Panc1 (cell line): ENCODE data around the gene PDS5B. TPM values are rescaled to one million over a fixed set of nuclear protein-coding genes. Genes with fewer than 3 reads are reported as not detected.

Source experiments
- ATAC-seq: fragments of 200-7000 bp; cut with Tn5 transposase; 2 replicates; pipeline ENCODE4 v1.9.1; 2020; ENCODE audit warnings: mild to moderate bottlenecking, moderate library complexity
- BruUV-seq: library from RNA; stranded (reverse); fragments of 400-500 nt; replicated peaks from 2 replicates; lab custom pipeline; 2021; lab: Mats Ljungman, UMichigan
- CTCF ChIA-PET: fragments of 300-600 bp; sonication (Branson Sonifier 250); formaldehyde crosslinking; loops from one replicate; lab custom pipeline; 2022; ENCODE audit warnings: antibody characterized with exemption; lab: Charles Lee
- POLR2A ChIA-PET: fragments of 300-600 bp; sonication (Branson Sonifier 250); formaldehyde crosslinking; loops from one replicate; lab custom pipeline; 2022; ENCODE audit warnings: antibody characterized with exemption; lab: Charles Lee
- DNase-seq: peaks from one replicate; pipeline ENCODE4 v3.0.0-alpha.2; 2010; ENCODE audit warnings: low read depth, low spot score
- H3K27ac ChIP-seq: 2 replicates; pipeline ENCODE4 v1.5.1; 2011; ENCODE audit warnings: mild to moderate bottlenecking, low read length, inconsistent platforms
- H3K27me3 ChIP-seq: fragments of 200-500 bp; sonication (Bioruptor generic); 2 replicates; pipeline ENCODE4 v1.6.0; 2014; ENCODE audit warnings: low read length, inconsistent platforms; ENCODE audit not compliant: control insufficient read depth, insufficient read depth
- H3K36me3 ChIP-seq: fragments of 200-500 bp; sonication (Bioruptor generic); 2 replicates; pipeline ENCODE4 v1.5.1; 2014; ENCODE audit warnings: inconsistent platforms, mild to moderate bottlenecking, low read length, moderate library complexity; ENCODE audit not compliant: control insufficient read depth, insufficient read depth
- H3K4me1 ChIP-seq: 2 replicates; pipeline ENCODE4 v1.5.1; 2011; ENCODE audit warnings: inconsistent platforms, mild to moderate bottlenecking, low read length, moderate library complexity; ENCODE audit not compliant: control insufficient read depth, insufficient read depth
- H3K4me3 ChIP-seq, 2 experiments: 2 replicates each; pipeline ENCODE4 v1.5.1; 2011 to 2012; ENCODE audit warnings: low read depth in 2 of 2, low read length in 2 of 2, mild to moderate bottlenecking in 2 of 2, inconsistent platforms in 1 of 2, moderate library complexity in 1 of 2
- H3K9me3 ChIP-seq: fragments of 200-500 bp; sonication (Bioruptor generic); 2 replicates; pipeline ENCODE4 v1.5.1; 2014; ENCODE audit warnings: low read depth, mild to moderate bottlenecking, inconsistent platforms, low read length, moderate library complexity; ENCODE audit not compliant: control insufficient read depth, insufficient read depth
- CTCF ChIP-seq: fragments of 450-650 bp; IDR thresholded peaks from 2 replicates; pipeline ENCODE4 v1.5.1; 2017; ENCODE audit warnings: mild to moderate bottlenecking
- POLR2AphosphoS5 ChIP-seq: IDR thresholded peaks from 2 replicates; pipeline ENCODE4 v1.6.1; 2012; ENCODE audit warnings: mild to moderate bottlenecking, low read depth, low read length, moderate library complexity
- REST ChIP-seq, 2 experiments: IDR thresholded peaks; 2 replicates each; pipeline ENCODE4 v1.6.1; 2011 to 2012; ENCODE audit warnings: low read depth in 2 of 2, control low read depth in 1 of 2, low read length in 1 of 2, mild to moderate bottlenecking in 1 of 2, moderate library complexity in 1 of 2; ENCODE audit not compliant: insufficient read depth in 1 of 2
- SIN3A ChIP-seq: IDR thresholded peaks from 2 replicates; pipeline ENCODE4 v1.6.1; 2012; ENCODE audit warnings: low read depth, mild to moderate bottlenecking, low read length, moderate library complexity, borderline replicate concordance; ENCODE audit not compliant: insufficient read depth
- TCF7L2 ChIP-seq: IDR thresholded peaks from 2 replicates; pipeline ENCODE4 v1.6.1; 2011; ENCODE audit warnings: mild to moderate bottlenecking, low read depth, low read length, inconsistent platforms
- in situ Hi-C: cut with HindIII; loops from 2 replicates; pipeline ENCODE4 v1.10.0; 2016; ENCODE audit warnings: low sequenced_read_pairs, low pct_unique_long_range_greater_than_20kb
- intact Hi-C: fragments of 100-400 bp; cut with micrococcal nuclease; formaldehyde crosslinking; loops from one replicate; pipeline ENCODE4 v1.10.0; 2022; ENCODE audit not compliant: unreplicated experiment
- total RNA-seq: library from RNA; stranded (reverse); gene quantifications from one replicate; pipeline ENCODE4 v1.2.1, GENCODE V29; 2021; ENCODE audit not compliant: unreplicated experiment

The PDS5B gene
- total RNA-seq, 1 experiment from 2014 or later: 33.9 TPM

GRCh38 chr13:32609428-32609827 lies 23.2 kb downstream of the PDS5B start:
- CTCF ChIA-PET: no interaction called here
- H3K36me3 ChIP-seq: no peaks in the 10 kb centered on the region
- DNase-seq (no peak), ATAC-seq (no peak)
- in situ Hi-C loops: no loop called here
- POLR2A ChIA-PET: no interaction called here
- TF ChIP-seq REST (IDR thresholded peaks at IDR 0.05; ENCODE audit: insufficient read depth in 1 of 2, low read depth in 2 of 2, low read length in 1 of 2): no peak
- TF ChIP-seq TCF7L2: no peak
- no peak for TF ChIP-seq CTCF
- TF ChIP-seq POLR2AphosphoS5: no peak
- no peak for TF ChIP-seq SIN3A
- H3K27me3 ChIP-seq: no peaks in the 10 kb centered on the region
- no peak overlapping the region for H3K4me3 ChIP-seq
- no peak overlapping the region for H3K27ac ChIP-seq
- H3K9me3 ChIP-seq: no peaks in the 10 kb centered on the region
- H3K4me1 ChIP-seq: no peaks in the 10 kb centered on the region
- BruUV-seq: no TSS peak
- intact Hi-C loops: no loop called here

GRCh38 chr13:32610538-32610937 lies 24.3 kb downstream of the PDS5B start:
- no TSS peak for BruUV-seq
- Histone ChIP-seq H3K4me3 (no peak overlapping the region), H3K27me3 (no peaks in the 10 kb centered on the region), H3K4me1 (no peaks in the 10 kb centered on the region), H3K36me3 (no peaks in the 10 kb centered on the region), H3K9me3 (no peaks in the 10 kb centered on the region; the same call in 1 of the 2 replicates), H3K27ac (no peak overlapping the region)
- POLR2A ChIA-PET: no interaction called here
- in situ Hi-C loops: no loop called here
- DNase-seq (no peak), ATAC-seq (no peak)
- CTCF ChIA-PET: no interaction called here
- TF ChIP-seq TCF7L2 (no peak), CTCF (no peak), SIN3A (no peak), POLR2AphosphoS5 (no peak), REST (IDR thresholded peaks at IDR 0.05; ENCODE audit: insufficient read depth in 1 of 2, low read depth in 2 of 2, low read length in 1 of 2) (no peak)
- intact Hi-C loops: no loop called here
